CD14-positive monocyte (primary cell): ENCODE results near the gene FKBP5. TPM values are rescaled to one million over a fixed set of nuclear protein-coding genes. Genes with fewer than 3 reads are reported as not detected.

Source experiments
- DNase-seq, 3 donors: peaks; one replicate each; pipeline ENCODE4 v3.0.0-alpha.2; 2011 to 2022
- H2AFZ ChIP-seq: 2 replicates; pipeline ENCODE4 v1.6.0; 2012; ENCODE audit warnings: mild to moderate bottlenecking, low read depth, low read length, inconsistent platforms; ENCODE audit not compliant: insufficient read depth, poor library complexity, severe bottlenecking
- H3K27ac ChIP-seq, 2 donors: 1 replicate in 1 of 2; 2 replicates in 1 of 2; pipeline ENCODE4 v1.5.1; 2012 to 2013; ENCODE audit warnings: low read length in 2 of 2, control low read depth in 1 of 2, inconsistent platforms in 1 of 2, low read depth in 1 of 2, mild to moderate bottlenecking in 1 of 2
- H3K27me3 ChIP-seq, 2 donors: one replicate each; pipeline versions ENCODE4 v1.6.0 to v1.6.1; 2011 to 2013; ENCODE audit warnings: low read length in 2 of 2; ENCODE audit not compliant: control insufficient read depth in 2 of 2, insufficient read depth in 2 of 2
- H3K36me3 ChIP-seq, 2 donors: replicated peaks in 1 of 2; 1 replicate in 1 of 2; 2 replicates in 1 of 2; pipeline versions ENCODE4 v1.5.1 to v1.6.1; 2012 to 2013; ENCODE audit warnings: low read length in 2 of 2, control low read depth in 1 of 2, inconsistent platforms in 1 of 2, mild to moderate bottlenecking in 1 of 2; ENCODE audit not compliant: insufficient read depth in 2 of 2, control insufficient read depth in 1 of 2
- H3K4me1 ChIP-seq, 2 donors: 1 replicate in 1 of 2; 2 replicates in 1 of 2; pipeline versions ENCODE4 v1.5.1 to v1.6.1; 2012 to 2013; ENCODE audit warnings: low read length in 2 of 2, control low read depth in 1 of 2, inconsistent platforms in 1 of 2, mild to moderate bottlenecking in 1 of 2, moderate library complexity in 1 of 2; ENCODE audit not compliant: insufficient read depth in 2 of 2, control insufficient read depth in 1 of 2
- H3K4me2 ChIP-seq: replicated peaks from 2 replicates; pipeline ENCODE3; 2012; ENCODE audit warnings: low read length, moderate library complexity, mild to moderate bottlenecking; ENCODE audit not compliant: poor library complexity, severe bottlenecking; ENCODE audit errors: extremely low read depth
- H3K4me3 ChIP-seq, 3 experiments: fragments of 200-600 bp in 1 of 3; sonication (generic) in 1 of 3; replicated peaks in 1 of 3; 1 replicate in 2 of 3; 2 replicates in 1 of 3; pipeline ENCODE4 v1.5.1; 2011 to 2013; ENCODE audit warnings: low read length in 3 of 3, mild to moderate bottlenecking in 3 of 3, control low read depth in 2 of 3, low read depth in 2 of 3, inconsistent platforms in 1 of 3, moderate library complexity in 1 of 3
- H3K79me2 ChIP-seq: 2 replicates; pipeline ENCODE4 v1.6.0; 2012; ENCODE audit warnings: mild to moderate bottlenecking, control low read depth, inconsistent platforms, low read length, moderate library complexity; ENCODE audit not compliant: insufficient read depth
- H3K9ac ChIP-seq: 2 replicates; pipeline ENCODE4 v1.6.0; 2017; ENCODE audit warnings: low read length, mild to moderate bottlenecking; ENCODE audit not compliant: insufficient read depth, poor library complexity, severe bottlenecking
- H3K9me3 ChIP-seq, 2 donors: replicated peaks in 1 of 2; 1 replicate in 1 of 2; 2 replicates in 1 of 2; pipeline versions ENCODE4 v1.5.1 to v1.6.1; 2012 to 2013; ENCODE audit warnings: low read length in 2 of 2, control low read depth in 1 of 2; ENCODE audit not compliant: control insufficient read depth in 1 of 2, insufficient read depth in 1 of 2
- H4K20me1 ChIP-seq: 2 replicates; pipeline ENCODE4 v1.6.0; 2012; ENCODE audit warnings: mild to moderate bottlenecking, low read length, control low read depth, moderate library complexity; ENCODE audit not compliant: insufficient read depth
- H3K27ac Mint-ChIP-seq, 7 donors: one replicate each; pipeline ENCODE4 v1.8.0; 2020; ENCODE audit warnings: mild to moderate bottlenecking in 7 of 7, mixed read lengths in 7 of 7, moderate library complexity in 6 of 7, inconsistent platforms in 2 of 7
- H3K27me3 Mint-ChIP-seq, 3 donors: one replicate each; pipeline ENCODE4 v1.8.0; 2021 to 2022; ENCODE audit warnings: low read depth in 3 of 3, mild to moderate bottlenecking in 3 of 3, mixed read lengths in 3 of 3, moderate library complexity in 3 of 3, inconsistent platforms in 1 of 3
- H3K36me3 Mint-ChIP-seq, 2 donors: one replicate each; pipeline ENCODE4 v1.8.0; 2020; ENCODE audit warnings: mixed read lengths in 2 of 2, inconsistent platforms in 1 of 2, mild to moderate bottlenecking in 1 of 2
- H3K4me1 Mint-ChIP-seq: one replicate; pipeline ENCODE4 v1.8.0; 2020; ENCODE audit warnings: mild to moderate bottlenecking, mixed read lengths
- H3K4me3 Mint-ChIP-seq, 2 donors: one replicate each; pipeline ENCODE4 v1.8.0; 2020; ENCODE audit warnings: mild to moderate bottlenecking in 2 of 2, mixed read lengths in 2 of 2, moderate library complexity in 1 of 2
- H3K9me3 Mint-ChIP-seq, 7 donors: one replicate each; pipeline ENCODE4 v1.8.0; 2020 to 2022; ENCODE audit warnings: mixed read lengths in 7 of 7, mild to moderate bottlenecking in 6 of 7, moderate library complexity in 6 of 7, inconsistent platforms in 2 of 7
- CTCF ChIP-seq: fragments of 200-600 bp; IDR thresholded peaks from one replicate; pipeline ENCODE4 v1.8.0; 2022; ENCODE audit warnings: antibody characterized with exemption, mild to moderate bottlenecking
- WGBS: methylation state at CpG from one replicate; pipeline ENCODE4 v1.1.5; 2013; ENCODE audit warnings: missing lambda C conversion rate; ENCODE audit not compliant: insufficient coverage; 5-methylcytosine and 5-hydroxymethylcytosine counted together
- intact Hi-C, 2 donors: fragments of 100-400 bp; cut with micrococcal nuclease; formaldehyde crosslinking; loops; one replicate each; pipeline versions ENCODE4 v1.15.0 to v1.15.1; 2023
- polyA plus RNA-seq, 3 donors: library from polyadenylated mRNA; depleted of rRNA in 1 of 3; unstranded in 2 of 3; stranded (reverse) in 1 of 3; fragments of 300-500 nt in 2 of 3; fragments of >200 nt in 1 of 3; fragmentation: Illumina TruSeq in 2 of 3; gene quantifications; 1 replicate in 2 of 3; 2 replicates in 1 of 3; pipeline ENCODE4 v1.2.3, GENCODE V29; 2012 to 2021

Gene FKBP5
- polyA plus RNA-seq, 3 donors, result 20.2 to 58.5 (median 56.9) TPM

- Histone ChIP-seq H3K4me2 (no peak overlapping the region), H3K9ac (no peak overlapping the region), H3K79me2 (peaks cover 35% of the 10 kb centered on the region), H3K27ac (peak overlapping the region in 1 of 2 donors; percentile 54), H3K27me3 (no peaks in the 10 kb centered on the region), H3K36me3 (peaks cover 69 to 91% of the 10 kb centered on the region in 2 donors), H3K4me1 (peaks cover 6% of the 10 kb centered on the region in 2 donors), H3K4me3 (no peak overlapping the region), H2AFZ (no peak overlapping the region), H4K20me1 (peaks cover 69% of the 10 kb centered on the region), H3K9me3 (no peaks in the 10 kb centered on the region)
- no peak for TF ChIP-seq CTCF
- Mint-ChIP-seq H3K36me3 (peaks cover 58 to 78% of the 10 kb centered on the region in 2 donors), H3K27ac (no peak overlapping the region), H3K9me3 (no peaks in the 10 kb centered on the region), H3K27me3 (peaks cover 0 to 3% (median 1%) of the 10 kb centered on the region in 3 donors), H3K4me1 (peaks cover 14% of the 10 kb centered on the region), H3K4me3 (no peak overlapping the region)
- no CpG with 5 or more reads among the region's 3 CpGs for WGBS
- no peak for DNase-seq
- intact Hi-C loops, result no loop called here
Observed at GRCh38 chr6:35592178-35592577, 96.5 kb downstream of the FKBP5 start.

- Histone ChIP-seq H3K4me1 (peaks cover 22% of the 10 kb centered on the region in 2 donors), H2AFZ (no peak overlapping the region), H3K4me2 (no peak overlapping the region), H3K27ac (no peak overlapping the region), H4K20me1 (peaks cover 71% of the 10 kb centered on the region), H3K79me2 (peaks cover 32% of the 10 kb centered on the region), H3K9me3 (no peaks in the 10 kb centered on the region), H3K27me3 (no peaks in the 10 kb centered on the region), H3K9ac (no peak overlapping the region), H3K4me3 (no peak overlapping the region), H3K36me3 (peaks cover 64 to 91% of the 10 kb centered on the region in 2 donors)
- peaks cover 60 to 77% of the 10 kb centered on the region in 2 donors for H3K36me3 Mint-ChIP-seq
- peak overlapping the region in 1 of 7 donors; percentile 69 for H3K27ac Mint-ChIP-seq
- DNase-seq, result no peak
- peaks cover 0 to 3% (median 1%) of the 10 kb centered on the region in 3 donors for H3K27me3 Mint-ChIP-seq
- H3K9me3 Mint-ChIP-seq, result no peaks in the 10 kb centered on the region
- no peak for TF ChIP-seq CTCF
- no peak overlapping the region for H3K4me3 Mint-ChIP-seq
- 90% methylated on average over 2 of the region's 6 CpGs for WGBS
- intact Hi-C loops, result no loop called here
- peaks cover 27% of the 10 kb centered on the region for H3K4me1 Mint-ChIP-seq
Observed at GRCh38 chr6:35590622-35591066, 98.1 kb downstream of the FKBP5 start.
